Ovary (tissue), 9 donors: ENCODE results near the gene PPP1R18. TPM values are rescaled to one million over a fixed set of nuclear protein-coding genes. Genes with fewer than 3 reads are reported as not detected.

Source experiments
- DNase-seq, 5 donors: peaks; one replicate each; pipeline ENCODE4 v3.0.0-alpha.2; 2019 to 2020
- H3K27ac ChIP-seq, 2 donors: fragments of 200-600 bp; one replicate each; pipeline versions ENCODE4 v1.5.1 to v1.8.0; 2019 to 2022
- H3K27me3 ChIP-seq: fragments of 200-600 bp; one replicate; pipeline ENCODE4 v1.8.0; 2022
- H3K36me3 ChIP-seq: fragments of 200-600 bp; sonication (generic); one replicate; pipeline ENCODE4 v1.5.1; 2019
- H3K4me1 ChIP-seq: one replicate; pipeline ENCODE4 v1.8.1; 2013; ENCODE audit warnings: mild to moderate bottlenecking, moderate library complexity; ENCODE audit not compliant: insufficient read depth
- H3K4me3 ChIP-seq: fragments of 200-600 bp; sonication (generic); one replicate; pipeline ENCODE4 v1.5.1; 2017
- H3K9me3 ChIP-seq, 2 donors: fragments of 200-600 bp in 1 of 2; sonication (generic) in 1 of 2; one replicate each; pipeline versions ENCODE4 v1.5.1 to v1.8.1; 2013 to 2019; ENCODE audit warnings: mild to moderate bottlenecking in 1 of 2, moderate library complexity in 1 of 2
- CTCF ChIP-seq, 3 donors: fragments of 450-650 bp in 2 of 3; fragments of 200-600 bp in 1 of 3; IDR thresholded peaks; one replicate each; pipeline versions ENCODE4 v1.5.1 to v1.8.0; 2016 to 2022; ENCODE audit warnings: antibody characterized with exemption in 3 of 3, mild to moderate bottlenecking in 1 of 3
- EP300 ChIP-seq: sonication (generic); formaldehyde crosslinking; IDR thresholded peaks from one replicate; pipeline ENCODE4 v1.6.1; 2017; ENCODE audit warnings: antibody characterized with exemption
- POLR2A ChIP-seq: fragments of 450-650 bp; IDR thresholded peaks from one replicate; pipeline ENCODE4 v1.6.1; 2017; ENCODE audit warnings: antibody characterized with exemption, mild to moderate bottlenecking, moderate library complexity
- WGBS, 3 donors: extraction: QIAGEN DNeasy Blood & Tissue Kit in 1 of 3; methylation state at CpG; one replicate each; pipeline versions ENCODE4 v1.1.5 to v1.1.7; 2013 to 2017; 5-methylcytosine and 5-hydroxymethylcytosine counted together
- intact Hi-C, 4 donors: fragments of 100-400 bp; cut with DNase I; formaldehyde crosslinking; loops; one replicate each; pipeline versions ENCODE4 v1.11.0 to v1.15.1; 2022 to 2023
- polyA plus RNA-seq, 2 donors: library from polyadenylated mRNA; stranded (reverse); fragments of 200-250 nt in 1 of 2; fragments of 350-450 nt in 1 of 2; fragmentation: Illumina TruSeq in 1 of 2; extraction: RNeasy Lipid Tissue Mini Kit (QIAGEN cat#74804) in 1 of 2; gene quantifications; one replicate each; pipeline ENCODE4 v1.2.3, GENCODE V29; 2013 to 2014
- total RNA-seq, 7 donors: library from RNA; depleted of rRNA in 2 of 7; stranded (reverse); fragments of >200 nt in 2 of 7; fragmentation: NEBNext Ultra II Directional in 3 of 7; extraction: Animal tissue kit (Norgen Biotek cat#: 25700) in 3 of 7; gene quantifications; one replicate each; pipeline versions ENCODE4 v1.1.0 to v1.2.4, GENCODE V29; 2016 to 2023
- donor health status: DM: no; HTN: no; CAD: no; lungs with moderate emphysema.
- donor health status: DM: no; HTN: no; CAD: no.
- donor health status: Bipolar disorder and iron deficiency.
- donor health status: DM: yes; HTN: yes; CAD: no.
- donor health status: DM: no; HTN: no; CAD: no.
- donor health status: DM: yes; HTN: yes; CAD: no.

Gene PPP1R18
- total and polyA plus RNA-seq, 9 donors, result 14.7 to 95.9 (median 56.0) TPM

GRCh38 chr6:30647242-30648116 lies 39.0 kb downstream of the PPP1R18 start:
- no peak for TF ChIP-seq CTCF (IDR thresholded peaks at IDR 0.05)
- TF ChIP-seq EP300, result no peak
- TF ChIP-seq POLR2A, result no peak
- Histone ChIP-seq H3K36me3 (no peaks in the 10 kb centered on the region), H3K27ac (peak overlapping the region; percentile 36 to 81), H3K4me1 (no peaks in the 10 kb centered on the region), H3K9me3 (no peaks in the 10 kb centered on the region), H3K27me3 (no peaks in the 10 kb centered on the region), H3K4me3 (peak overlapping the region; percentile 82)
- intact Hi-C loops, result no loop called here
- DNase-seq, result peak; percentile 61 to 80 (median 71)
- 0 to 1% (median 0%) methylated on average over 34 to 78 of the region's 78 CpGs for WGBS, 3 donors

- no peaks in the 10 kb centered on the region for H3K4me1 ChIP-seq
- no peak for TF ChIP-seq POLR2A
- TF ChIP-seq EP300, result no peak
- no peak for TF ChIP-seq CTCF (IDR thresholded peaks at IDR 0.05)
- no peaks in the 10 kb centered on the region for H3K36me3 ChIP-seq
- no peaks in the 10 kb centered on the region for H3K27me3 ChIP-seq
- no peaks in the 10 kb centered on the region for H3K9me3 ChIP-seq
- H3K4me3 ChIP-seq, result peak within 1 kb of the TSS; percentile 82
- intact Hi-C loops, result no loop called here
- peak; percentile 93 to 96 (median 93) for DNase-seq
- WGBS, 3 donors, result 11 to 14% (median 11%) methylated on average over 33 to 37 of the region's 37 CpGs
- peak within 1 kb of the TSS; percentile 36 to 81 for H3K27ac ChIP-seq
Measured at GRCh38 chr6:30646450-30647241, 39.8 kb downstream of the PPP1R18 start, which contains the start of gene C6orf136. Gene C6orf136 (plus strand): TSS chr6:30647133. CDS start chr6:30647232, 99 bp downstream.

- TF ChIP-seq POLR2A, result no peak
- TF ChIP-seq CTCF (IDR thresholded peaks at IDR 0.05), result no peak
- no peak for TF ChIP-seq EP300
- Histone ChIP-seq H3K27me3 (no peaks in the 10 kb centered on the region), H3K4me3 (no peak overlapping the region), H3K4me1 (no peaks in the 10 kb centered on the region), H3K36me3 (no peaks in the 10 kb centered on the region), H3K27ac (no peak overlapping the region), H3K9me3 (no peaks in the 10 kb centered on the region)
- intact Hi-C loops, result no loop called here
- 42 to 70% (median 58%) methylated on average over 1 of the region's 1 CpG for WGBS, 3 donors
- no peak for DNase-seq
Measured at GRCh38 chr6:30645989-30646388, 40.5 kb downstream of the PPP1R18 start.

GRCh38 chr6:30644769-30645168 lies 41.7 kb downstream of the PPP1R18 start:
- H3K27ac ChIP-seq, result no peak overlapping the region

More at GRCh38 chr6:30644769-30645168, 41.7 kb downstream of the PPP1R18 start:
- Histone ChIP-seq H3K9me3 (no peaks in the 10 kb centered on the region), H3K4me3 (no peak overlapping the region), H3K36me3 (no peaks in the 10 kb centered on the region), H3K27me3 (no peaks in the 10 kb centered on the region), H3K4me1 (no peaks in the 10 kb centered on the region)
- TF ChIP-seq POLR2A (no peak), CTCF (IDR thresholded peaks at IDR 0.05) (no peak), EP300 (no peak)
- intact Hi-C loops, result no loop called here
- no peak for DNase-seq
- WGBS, 3 donors, result 72 to 80% (median 77%) methylated on average over 5 of the region's 5 CpGs
